GM12878 (cell line): ENCODE results near the gene PPHLN1. TPM values are rescaled to one million over a fixed set of nuclear protein-coding genes. Genes with fewer than 3 reads are reported as not detected.
A peak's percentile ranks its signal among the peaks of the same experiment; 100 is the strongest.

Source experiments
- BMI1 ChIP-seq: fragments of 450-650 bp; IDR thresholded peaks from 2 replicates; pipeline ENCODE4 v1.6.1; 2016; ENCODE audit warnings: mild to moderate bottlenecking, moderate library complexity, borderline replicate concordance
- BRCA1 ChIP-seq: IDR thresholded peaks from 2 replicates; pipeline ENCODE4 v1.6.1; 2011; ENCODE audit warnings: low read depth, low read length, improper control_type of control experiment
- CBX3 ChIP-seq: fragments of 200-600 bp; sonication (generic); IDR thresholded peaks from 2 replicates; pipeline ENCODE4 v1.6.1; 2016; ENCODE audit warnings: low read depth, borderline replicate concordance
- CREB1 ChIP-seq: IDR thresholded peaks from 2 replicates; pipeline ENCODE4 v1.6.1; 2012; ENCODE audit warnings: low read depth, mild to moderate bottlenecking, inconsistent platforms
- DPF2 ChIP-seq: fragments of 450-650 bp; IDR thresholded peaks from 2 replicates; pipeline ENCODE4 v1.6.1; 2017; ENCODE audit warnings: mild to moderate bottlenecking
- E2F4 ChIP-seq: IDR thresholded peaks from 2 replicates; pipeline ENCODE4 v1.6.1; 2012; ENCODE audit warnings: low read depth, low read length, improper control_type of control experiment
- E2F8 ChIP-seq: fragments of 450-650 bp; IDR thresholded peaks from 2 replicates; pipeline ENCODE4 v1.6.1; 2018; ENCODE audit warnings: mild to moderate bottlenecking, low read depth, moderate library complexity; ENCODE audit not compliant: partially characterized antibody
- GATAD2B ChIP-seq: fragments of 450-650 bp; conservative IDR thresholded peaks from 2 replicates; pipeline ENCODE4 v1.6.1; 2017; ENCODE audit warnings: low read depth, mild to moderate bottlenecking, moderate library complexity
- HCFC1 ChIP-seq: fragments of 150-350 bp; IDR thresholded peaks from 2 replicates; pipeline ENCODE4 v1.6.1; 2014; ENCODE audit warnings: low read length
- HDAC2 ChIP-seq: fragments of 200-600 bp; sonication (generic); IDR thresholded peaks from 2 replicates; pipeline ENCODE4 v1.6.1; 2017
- HDAC6 ChIP-seq: fragments of 200-600 bp; sonication (generic); IDR thresholded peaks from one replicate; pipeline ENCODE4 v1.8.0; 2017; ENCODE audit warnings: antibody characterized with exemption; ENCODE audit not compliant: unreplicated experiment
- IKZF1 ChIP-seq: fragments of 450-650 bp; conservative IDR thresholded peaks from 2 replicates; pipeline ENCODE4 v1.6.1; 2017; ENCODE audit warnings: antibody characterized with exemption, mild to moderate bottlenecking
- LARP7 ChIP-seq: fragments of 450-650 bp; IDR thresholded peaks from 2 replicates; pipeline ENCODE4 v1.6.1; 2017; ENCODE audit warnings: mild to moderate bottlenecking
- NFIC ChIP-seq: IDR thresholded peaks from 2 replicates; pipeline ENCODE4 v1.6.1; 2012; ENCODE audit warnings: low read depth, mild to moderate bottlenecking, inconsistent platforms, low read length, moderate library complexity
- NFYA ChIP-seq: IDR thresholded peaks from 2 replicates; pipeline ENCODE4 v1.6.1; 2011; ENCODE audit warnings: low read depth, mild to moderate bottlenecking, low read length, improper control_type of control experiment, borderline replicate concordance
- PML ChIP-seq: IDR thresholded peaks from 2 replicates; pipeline ENCODE4 v1.6.1; 2012; ENCODE audit warnings: low read length, inconsistent platforms
- RAD21 ChIP-seq: IDR thresholded peaks from 2 replicates; pipeline ENCODE4 v1.6.1; 2011; ENCODE audit warnings: mild to moderate bottlenecking, low read depth, low read length, moderate library complexity; ENCODE audit not compliant: insufficient read depth
- RBBP5 ChIP-seq: fragments of 200-600 bp; sonication (generic); conservative IDR thresholded peaks from 2 replicates; pipeline ENCODE4 v1.6.1; 2016
- RFX5 ChIP-seq: IDR thresholded peaks from 2 replicates; pipeline ENCODE4 v1.6.1; 2011; ENCODE audit warnings: low read depth, low read length, improper control_type of control experiment
- SMAD5 ChIP-seq: IDR thresholded peaks from 2 replicates; pipeline ENCODE4 v1.6.1; 2016; ENCODE audit warnings: antibody characterized with exemption, low read depth
- TAF1 ChIP-seq: IDR thresholded peaks from 2 replicates; pipeline ENCODE4 v1.6.1; 2011; ENCODE audit warnings: mild to moderate bottlenecking, low read depth, low read length, borderline replicate concordance
- TCF7 ChIP-seq: IDR thresholded peaks from 2 replicates; pipeline ENCODE4 v1.6.1; 2014; ENCODE audit warnings: antibody characterized with exemption, borderline replicate concordance
- WRNIP1 ChIP-seq: IDR thresholded peaks from 2 replicates; pipeline ENCODE4 v1.6.1; 2011; ENCODE audit warnings: low read depth, low read length, improper control_type of control experiment, borderline replicate concordance
- ZBTB40 ChIP-seq: fragments of 450-650 bp; IDR thresholded peaks from 2 replicates; pipeline ENCODE4 v1.6.1; 2016; ENCODE audit warnings: mild to moderate bottlenecking, moderate library complexity, borderline replicate concordance
- ZNF217 ChIP-seq: fragments of 450-650 bp; IDR thresholded peaks from 2 replicates; pipeline ENCODE4 v1.6.1; 2017; ENCODE audit warnings: antibody characterized with exemption, mild to moderate bottlenecking
- polyA plus RNA-seq, 11 experiments: library from polyadenylated mRNA; depleted of rRNA in 4 of 11; unstranded in 6 of 11; stranded (reverse) in 5 of 11; fragments of >200 nt; fragmentation: Nextera tagmentation in 4 of 11; fragmentation: Illumina TruSeq in 1 of 11; extraction: Ambion mirVana in 4 of 11; extraction: Trizol in 1 of 11; gene quantifications; 1 replicate in 1 of 11; 2 replicates in 10 of 11; pipeline versions ENCODE4 v1.2.1 to v1.2.3, GENCODE V29; 2011 to 2016; ENCODE audit warnings: inconsistent platforms in 2 of 11, missing spikeins in 2 of 11, low read depth in 1 of 11
- total RNA-seq, 4 experiments: library from RNA; depleted of rRNA in 3 of 4; stranded (reverse); fragments of >200 nt in 3 of 4; fragmentation: Illumina TruSeq in 1 of 4; extraction: Trizol in 1 of 4; gene quantifications; 2 replicates each; pipeline versions ENCODE4 v1.2.1 to v1.2.3, GENCODE V29; 2013 to 2021

PPHLN1 gene
- total and polyA plus RNA-seq, 10 of the 15 experiments (the other 5 are each of a cell fraction or from before 2014, with no cell fraction given): 73.6 to 117 (median 92.1) TPM

- TF ChIP-seq HCFC1 (no peak), NFYA (no peak), HDAC2 (no peak), PML (peak; percentile 84), BMI1 (peak; percentile 87), SMAD5 (no peak), ZBTB40 (no peak), TAF1 (0 out of 2 replicates have a peak, but pooled peaks have one; percentile 16), CBX3 (no peak), HDAC6 (peak; percentile 37), DPF2 (peak; percentile 98), NFIC (peak; percentile 96), BRCA1 (no peak), E2F8 (no peak), IKZF1 (peak; percentile 92), RAD21 (peak; percentile 25; the same call in 1 of the 2 replicates), ZNF217 (peak; percentile 98), CREB1 (peak; percentile 77), RFX5 (no peak), WRNIP1 (0 out of 2 replicates have a peak, but pooled peaks have one; percentile 68), E2F4 (no peak), LARP7 (no peak), TCF7 (peak; percentile 90), GATAD2B (peak; percentile 81), RBBP5 (no peak)
These were observed 26.3 kb upstream of the PPHLN1 start (continued) for GRCh38 chr12:42299392-42300308.
